ENCODE data around the gene ARHGAP10.

- TF ChIP-seq EZH2 (IDR thresholded peaks at IDR 0.05) (no peak), POLR2AphosphoS5 (IDR thresholded peaks at IDR 0.05; ENCODE audit: borderline replicate concordance, low read depth, low read length) (no peak)
These were observed 38.9 kb downstream of the ARHGAP10 start for GRCh38 chr4:147770831-147771230.
